Smooth muscle cell of the brain vasculature (primary cell): Measurements from ENCODE around the gene TNIK.

Experiments used
- DNase-seq: peaks from one replicate; pipeline ENCODE4 v3.0.0-alpha.2; 2012; ENCODE audit warnings: low read depth, low spot score

Gene TNIK

GRCh38 chr3:171229173-171229572, 231.0 kb downstream of the TNIK start:
- DNase-seq: no peak

- no peak for DNase-seq
Observed at GRCh38 chr3:171228240-171228639, 232.0 kb downstream of the TNIK start.

- DNase-seq: no peak
Observed at GRCh38 chr3:171227828-171228227, 232.4 kb downstream of the TNIK start.

- DNase-seq: no peak
Observed at GRCh38 chr3:171227359-171227758, 232.8 kb downstream of the TNIK start.

- DNase-seq: no peak
Observed at GRCh38 chr3:171226794-171227193, 233.4 kb downstream of the TNIK start.

GRCh38 chr3:171225708-171226107, 234.5 kb downstream of the TNIK start:
- DNase-seq: no peak

- DNase-seq: no peak
Observed at GRCh38 chr3:171225165-171225564, 235.0 kb downstream of the TNIK start.

GRCh38 chr3:171223396-171223795, 236.8 kb downstream of the TNIK start:
- no peak for DNase-seq

DNA sequence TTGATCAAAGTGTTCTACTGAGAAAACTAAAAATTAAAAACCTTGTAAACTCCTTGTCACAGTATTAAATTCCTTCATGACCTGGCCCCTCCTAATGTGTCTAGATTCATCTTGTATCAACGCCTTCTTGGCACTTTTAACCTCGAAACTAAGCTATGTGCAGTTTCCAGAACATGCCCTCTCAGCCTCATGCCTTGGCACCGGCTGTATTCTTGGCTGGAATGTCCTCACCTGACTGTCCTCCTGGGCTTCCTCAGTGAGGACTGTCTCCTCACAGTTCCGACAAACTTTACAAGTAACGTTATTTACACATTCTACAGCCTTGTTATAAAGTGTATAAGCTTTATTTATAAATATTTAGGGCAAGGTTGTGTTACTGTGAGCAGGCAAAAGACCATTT, 237.2 kb downstream of the TNIK start:
- DNase-seq: no peak

GRCh38 chr3:171221597-171221996, 238.6 kb downstream of the TNIK start:
- no peak for DNase-seq

DNA sequence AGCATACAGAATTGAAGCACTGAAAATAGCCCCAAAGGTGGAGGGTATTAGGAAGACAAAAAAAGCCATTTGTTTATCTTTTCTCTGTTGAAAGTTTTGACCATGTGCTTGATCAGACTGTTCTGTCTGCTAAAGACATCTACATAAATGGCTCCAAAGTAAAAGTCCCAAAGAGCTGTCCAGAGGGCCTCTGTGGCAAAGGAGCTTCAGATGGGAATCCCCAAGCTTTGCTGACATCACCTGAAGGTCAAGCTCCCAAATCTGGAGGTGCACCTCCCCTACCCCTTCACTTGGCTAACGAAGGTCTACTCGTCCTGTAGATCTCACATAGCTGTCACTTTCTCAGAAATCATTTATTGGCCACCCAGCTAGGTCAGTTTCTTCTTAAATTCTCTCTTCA, 239.1 kb downstream of the TNIK start:
- DNase-seq: no peak

DNA sequence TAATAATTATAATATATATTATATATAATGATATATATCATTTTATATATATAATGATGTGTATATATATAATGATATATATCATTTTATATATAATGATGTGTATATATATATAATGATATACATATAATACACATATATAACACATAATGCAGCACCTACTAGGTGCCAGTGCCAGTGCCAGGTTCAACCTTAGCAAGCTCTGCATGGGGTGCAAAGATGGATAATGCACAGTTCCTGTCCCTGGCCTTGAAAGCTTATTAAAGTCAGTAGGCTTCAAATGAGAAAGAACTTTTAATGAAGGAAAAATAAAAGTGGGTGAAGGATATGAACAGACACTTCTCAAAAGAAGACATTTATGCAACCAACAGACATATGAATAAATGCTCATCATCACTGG, 240.9 kb downstream of the TNIK start:
- DNase-seq: no peak

GRCh38 chr3:171218069-171218468, 242.1 kb downstream of the TNIK start:
- no peak for DNase-seq

- DNase-seq: no peak
Observed at GRCh38 chr3:171213907-171214306, 246.3 kb downstream of the TNIK start.

DNA sequence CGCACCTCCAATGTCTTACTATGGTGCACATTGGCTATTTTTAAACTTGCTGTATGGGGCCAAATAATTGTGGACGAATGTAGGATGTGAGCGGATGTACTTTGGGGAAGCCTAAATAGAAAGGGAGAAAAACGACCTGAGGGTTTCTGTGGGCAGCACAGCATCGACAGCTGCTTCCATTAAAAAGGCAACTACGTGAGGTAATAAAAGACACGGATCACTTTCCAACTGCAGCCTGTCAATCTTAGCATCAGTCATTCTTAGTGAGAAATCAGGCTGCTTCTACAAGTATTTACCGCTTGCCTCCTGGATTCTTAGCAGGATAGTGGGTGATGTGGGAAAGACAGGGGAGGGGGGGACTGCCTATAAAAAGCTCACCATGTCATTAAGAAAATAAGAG, 247.0 kb downstream of the TNIK start:
- DNase-seq: no peak

DNA sequence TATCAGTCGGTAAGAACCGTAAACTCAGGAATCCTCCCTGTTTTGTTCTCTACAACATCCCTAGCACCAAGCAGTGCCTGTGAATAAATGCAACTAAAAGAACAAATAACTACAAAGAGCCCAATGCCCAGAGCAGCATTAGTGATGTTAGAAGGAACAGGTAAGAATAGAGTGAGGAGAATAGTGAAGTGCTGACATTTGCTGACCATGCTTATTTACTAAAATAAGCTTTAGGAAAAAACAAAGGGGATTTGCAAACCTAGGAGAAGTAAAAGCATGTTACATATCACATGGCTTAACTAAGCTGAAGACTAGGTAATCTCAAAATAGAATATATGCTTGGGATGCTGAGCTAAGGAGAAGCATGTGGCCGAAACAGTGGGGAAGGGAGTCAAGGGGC, 247.6 kb downstream of the TNIK start:
- no peak for DNase-seq

- no peak for DNase-seq
Observed at GRCh38 chr3:171206283-171206682, 253.9 kb downstream of the TNIK start.

DNA sequence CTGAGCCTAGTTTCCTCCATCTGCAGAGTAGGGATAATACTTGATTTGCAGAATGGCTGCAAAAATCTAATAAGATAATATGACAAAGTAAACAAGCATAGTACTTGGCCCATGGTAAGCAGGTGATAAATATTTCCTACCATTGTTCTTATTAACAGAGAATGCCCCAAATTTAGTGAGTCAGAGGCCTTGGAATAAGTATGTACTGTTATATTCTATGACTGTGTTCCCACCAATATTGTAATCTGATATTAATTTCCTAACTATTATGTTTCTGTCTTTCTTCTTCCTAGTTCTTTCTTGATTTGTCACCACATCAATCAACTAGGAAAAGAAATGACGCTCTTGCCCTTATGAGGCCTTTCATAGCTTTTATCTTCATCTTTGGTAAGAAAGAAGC, 255.3 kb downstream of the TNIK start:
- no peak for DNase-seq

GRCh38 chr3:171201825-171202224, 258.4 kb downstream of the TNIK start:
- DNase-seq: no peak

- DNase-seq: no peak
Observed at GRCh38 chr3:171200750-171201088, 259.5 kb downstream of the TNIK start.

GRCh38 chr3:171200052-171200749, 260.0 kb downstream of the TNIK start:
- no peak for DNase-seq

GRCh38 chr3:171199473-171199829, 260.8 kb downstream of the TNIK start:
- no peak for DNase-seq

- DNase-seq: no peak
Observed at GRCh38 chr3:171198781-171199472, 261.3 kb downstream of the TNIK start.

- no peak for DNase-seq
Observed at GRCh38 chr3:171195686-171196085, 264.5 kb downstream of the TNIK start.
